ENCODE measurements around the gene ADGRG6. TPM values are rescaled to one million over a fixed set of nuclear protein-coding genes. Genes with fewer than 3 reads are reported as not detected.

ADGRG6 gene
- total RNA-seq, 2 donors from 2014 or later = 6.4 to 6.8 TPM

GRCh38 chr6:142302421-142303175 lies 791 bp downstream of the ADGRG6 start:
- no peaks in the 10 kb centered on the region for H3K27me3 ChIP-seq (replicated peaks; ENCODE audit: insufficient read depth)
- DNase-seq (ENCODE audit: low spot score) = no peak
- no peak for TF ChIP-seq CTCF (IDR thresholded peaks at IDR 0.05)
- H3K27ac ChIP-seq = no peak overlapping the region
- no peaks in the 10 kb centered on the region for H3K9me3 ChIP-seq
- ATAC-seq (ENCODE audit: insufficient number of reproducible peaks, low FRiP score, low read depth) = no peak
- no peaks in the 10 kb centered on the region for H3K36me3 ChIP-seq
- H3K4me3 ChIP-seq = peak overlapping the region; percentile 72
- H3K4me1 ChIP-seq (ENCODE audit: control insufficient read depth in 1 of 2, low read depth in 2 of 2) = peaks cover 2 to 11% of the 10 kb centered on the region in 2 donors

- Histone ChIP-seq H3K27me3 (replicated peaks; ENCODE audit: insufficient read depth) (no peaks in the 10 kb centered on the region), H3K4me3 (no peak overlapping the region), H3K9me3 (no peaks in the 10 kb centered on the region), H3K4me1 (ENCODE audit: control insufficient read depth in 1 of 2, low read depth in 2 of 2) (peaks cover 2 to 11% of the 10 kb centered on the region in 2 donors), H3K27ac (no peak overlapping the region), H3K36me3 (no peaks in the 10 kb centered on the region)
- no peak for TF ChIP-seq CTCF (IDR thresholded peaks at IDR 0.05)
- no peak for ATAC-seq (ENCODE audit: insufficient number of reproducible peaks, low FRiP score, low read depth)
- DNase-seq (ENCODE audit: low spot score) = no peak
Measured at GRCh38 chr6:142303176-142303533, 1.3 kb downstream of the ADGRG6 start.

GRCh38 chr6:142304241-142304640 lies 2.4 kb downstream of the ADGRG6 start:
- Histone ChIP-seq H3K4me1 (ENCODE audit: control insufficient read depth in 1 of 2, low read depth in 2 of 2) (peaks cover 2 to 11% of the 10 kb centered on the region in 2 donors), H3K36me3 (no peaks in the 10 kb centered on the region), H3K27me3 (replicated peaks; ENCODE audit: insufficient read depth) (no peaks in the 10 kb centered on the region), H3K27ac (no peak overlapping the region), H3K9me3 (no peaks in the 10 kb centered on the region), H3K4me3 (no peak overlapping the region)
- ATAC-seq (ENCODE audit: insufficient number of reproducible peaks, low FRiP score, low read depth) (no peak), DNase-seq (ENCODE audit: low spot score) (no peak)
- no peak for TF ChIP-seq CTCF (IDR thresholded peaks at IDR 0.05)

- DNase-seq (ENCODE audit: low spot score) (no peak), ATAC-seq (ENCODE audit: insufficient number of reproducible peaks, low FRiP score, low read depth) (no peak)
- Histone ChIP-seq H3K4me3 (no peak overlapping the region), H3K9me3 (no peaks in the 10 kb centered on the region), H3K27me3 (replicated peaks; ENCODE audit: insufficient read depth) (no peaks in the 10 kb centered on the region), H3K27ac (no peak overlapping the region), H3K4me1 (ENCODE audit: control insufficient read depth in 1 of 2, low read depth in 2 of 2) (peaks cover 2 to 6% of the 10 kb centered on the region in 2 donors), H3K36me3 (no peaks in the 10 kb centered on the region)
- no peak for TF ChIP-seq CTCF (IDR thresholded peaks at IDR 0.05)
Measured at GRCh38 chr6:142306736-142307135, 4.9 kb downstream of the ADGRG6 start.

GRCh38 chr6:142307963-142308748 lies 6.3 kb downstream of the ADGRG6 start:
- no peak for ATAC-seq (ENCODE audit: insufficient number of reproducible peaks, low FRiP score, low read depth)
- no peaks in the 10 kb centered on the region for H3K36me3 ChIP-seq
- no peaks in the 10 kb centered on the region for H3K9me3 ChIP-seq
- H3K4me1 ChIP-seq (ENCODE audit: control insufficient read depth in 1 of 2, low read depth in 2 of 2) = no peaks in the 10 kb centered on the region
- no peak for TF ChIP-seq CTCF (IDR thresholded peaks at IDR 0.05)
- H3K27ac ChIP-seq = no peak overlapping the region
- no peak overlapping the region for H3K4me3 ChIP-seq
- H3K27me3 ChIP-seq (replicated peaks; ENCODE audit: insufficient read depth) = no peaks in the 10 kb centered on the region
- DNase-seq (ENCODE audit: low spot score) = no peak

All from thoracic aorta (tissue), 2 donors.